Peyer's patch (tissue), 4 donors: Measurements from ENCODE around the gene TNPO2. TPM values are rescaled to one million over a fixed set of nuclear protein-coding genes. Genes with fewer than 3 reads are reported as not detected.

Experiments used
- DNase-seq, 3 donors: peaks; one replicate each; pipeline ENCODE4 v3.0.0-alpha.2; 2017 to 2019
- H3K27ac ChIP-seq, 4 donors: fragments of 200-600 bp; sonication (generic); one replicate each; pipeline ENCODE4 v1.5.1; 2016 to 2019
- H3K27me3 ChIP-seq, 2 donors: fragments of 200-600 bp; sonication (generic); one replicate each; pipeline ENCODE4 v1.5.1; 2019
- H3K36me3 ChIP-seq, 3 donors: fragments of 200-600 bp; sonication (generic); one replicate each; pipeline ENCODE4 v1.5.1; 2016 to 2019
- H3K4me1 ChIP-seq, 4 donors: fragments of 200-600 bp; sonication (generic); one replicate each; pipeline ENCODE4 v1.5.1; 2016 to 2019
- H3K4me3 ChIP-seq, 4 donors: fragments of 200-600 bp; sonication (generic); 1 replicate in 3 of 4; 2 replicates in 1 of 4; pipeline ENCODE4 v1.5.1; 2016 to 2019; ENCODE audit warnings: mild to moderate bottlenecking in 1 of 4
- H3K9me3 ChIP-seq, 4 donors: fragments of 200-600 bp; sonication (generic); one replicate each; pipeline ENCODE4 v1.5.1; 2016 to 2019; ENCODE audit warnings: mild to moderate bottlenecking in 1 of 4
- CTCF ChIP-seq, 6 experiments: fragments of 450-650 bp in 4 of 6; fragments of 200-600 bp in 2 of 6; sonication (generic) in 1 of 6; IDR thresholded peaks; one replicate each; pipeline ENCODE4 v1.5.1; 2017 to 2019; ENCODE audit warnings: antibody characterized with exemption in 6 of 6, mild to moderate bottlenecking in 3 of 6, moderate library complexity in 1 of 6
- POLR2A ChIP-seq, 2 donors: fragments of 450-650 bp; IDR thresholded peaks; one replicate each; pipeline ENCODE4 v1.5.1; 2017; ENCODE audit warnings: antibody characterized with exemption in 2 of 2, mild to moderate bottlenecking in 2 of 2, moderate library complexity in 2 of 2
- total RNA-seq, 4 donors: library from RNA; depleted of rRNA; stranded (reverse); fragments of >200 nt; gene quantifications; one replicate each; pipeline ENCODE4 v1.1.0, GENCODE V29; 2016

Gene TNPO2
- total RNA-seq, 4 donors from 2014 or later: 39.1 to 131 (median 103) TPM

- Histone ChIP-seq H3K27ac (peak overlapping the region in 2 of 4 donors; percentile 37 to 53), H3K9me3 (peaks cover 0 to 6% (median 2%) of the 10 kb centered on the region in 4 donors), H3K4me1 (peaks cover 0 to 11% (median 0%) of the 10 kb centered on the region in 4 donors), H3K36me3 (peaks cover 0 to 23% (median 0%) of the 10 kb centered on the region in 3 donors), H3K27me3 (no peaks in the 10 kb centered on the region), H3K4me3 (no peak overlapping the region)
- TF ChIP-seq POLR2A (IDR thresholded peaks at IDR 0.05): no peak
- no peak for TF ChIP-seq CTCF (IDR thresholded peaks at IDR 0.05)
- DNase-seq: no peak
Measured at GRCh38 chr19:12750851-12751250, 27.1 kb upstream of the TNPO2 start.

DNA sequence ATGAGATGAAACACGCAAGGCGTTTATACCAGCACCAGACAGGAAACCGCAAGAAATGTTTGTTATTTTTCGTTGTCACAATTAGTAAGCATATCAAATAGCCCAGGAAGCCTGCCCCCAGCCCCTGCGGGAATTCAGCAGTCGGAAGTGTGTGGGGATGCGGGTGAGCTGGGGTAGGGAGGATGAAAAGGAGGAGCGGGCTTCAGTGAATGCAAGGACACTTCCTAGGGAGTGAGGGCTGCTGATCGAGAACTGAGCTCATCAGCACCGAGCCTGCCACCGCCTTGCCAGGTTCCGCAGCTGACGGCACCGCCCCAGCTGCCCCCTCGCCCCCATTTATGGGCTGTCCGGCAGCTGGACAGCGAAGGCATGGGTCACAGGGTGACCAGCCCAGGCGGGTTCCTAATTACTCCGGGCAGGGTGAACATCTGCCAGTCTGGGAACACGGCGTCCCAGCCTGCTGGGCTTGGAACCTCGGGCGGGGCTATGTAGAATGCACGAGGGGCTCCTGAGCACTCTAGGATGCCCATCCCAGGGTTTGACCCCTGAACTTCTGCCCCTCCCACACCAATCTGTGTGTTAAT, 26.3 kb upstream of the TNPO2 start:
- peak overlapping the region in 2 of 4 donors; percentile 39 to 50 for H3K27ac ChIP-seq
- H3K27me3 ChIP-seq: no peaks in the 10 kb centered on the region
- peak in 2 of 3 donors; percentile 69 to 81 for DNase-seq

DNA sequence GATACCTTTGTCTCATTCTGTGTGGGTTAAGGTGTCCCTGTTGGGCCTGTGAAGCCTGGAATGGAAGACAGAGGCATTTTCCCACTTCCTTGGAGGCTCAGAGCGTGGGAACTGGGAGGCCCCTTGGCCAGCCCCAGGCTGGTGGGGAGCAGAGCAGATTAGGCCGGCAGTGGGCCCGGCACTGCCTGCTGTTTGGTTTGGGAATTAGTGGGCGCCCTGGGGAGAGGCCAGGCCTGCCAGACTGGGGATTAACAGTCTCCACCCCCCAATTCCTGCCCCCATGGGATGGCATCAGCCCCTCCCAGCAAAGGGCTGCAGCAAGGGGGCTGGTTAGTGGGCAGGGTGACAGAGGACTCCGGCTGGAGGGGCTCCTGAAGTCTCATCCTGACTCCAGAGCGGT, 24.8 kb upstream of the TNPO2 start:
- Histone ChIP-seq H3K27ac (peak overlapping the region in 1 of 4 donors; percentile 39), H3K27me3 (no peaks in the 10 kb centered on the region), H3K9me3 (peaks cover 0 to 6% (median 2%) of the 10 kb centered on the region in 4 donors), H3K36me3 (peaks cover 0 to 41% (median 0%) of the 10 kb centered on the region in 3 donors), H3K4me1 (peaks cover 0 to 11% (median 0%) of the 10 kb centered on the region in 4 donors), H3K4me3 (no peak overlapping the region)
- TF ChIP-seq POLR2A (IDR thresholded peaks at IDR 0.05) (no peak), CTCF (IDR thresholded peaks at IDR 0.05) (no peak)
- no peak for DNase-seq

More for the DNA sequence above, 26.3 kb upstream of the TNPO2 start:
- peaks cover 0 to 11% (median 0%) of the 10 kb centered on the region in 4 donors for H3K4me1 ChIP-seq
- peaks cover 0 to 32% (median 0%) of the 10 kb centered on the region in 3 donors for H3K36me3 ChIP-seq
- peaks cover 0 to 6% (median 2%) of the 10 kb centered on the region in 4 donors for H3K9me3 ChIP-seq
- no peak overlapping the region for H3K4me3 ChIP-seq
- TF ChIP-seq POLR2A (IDR thresholded peaks at IDR 0.05) (no peak), CTCF (IDR thresholded peaks at IDR 0.05) (no peak)

DNA sequence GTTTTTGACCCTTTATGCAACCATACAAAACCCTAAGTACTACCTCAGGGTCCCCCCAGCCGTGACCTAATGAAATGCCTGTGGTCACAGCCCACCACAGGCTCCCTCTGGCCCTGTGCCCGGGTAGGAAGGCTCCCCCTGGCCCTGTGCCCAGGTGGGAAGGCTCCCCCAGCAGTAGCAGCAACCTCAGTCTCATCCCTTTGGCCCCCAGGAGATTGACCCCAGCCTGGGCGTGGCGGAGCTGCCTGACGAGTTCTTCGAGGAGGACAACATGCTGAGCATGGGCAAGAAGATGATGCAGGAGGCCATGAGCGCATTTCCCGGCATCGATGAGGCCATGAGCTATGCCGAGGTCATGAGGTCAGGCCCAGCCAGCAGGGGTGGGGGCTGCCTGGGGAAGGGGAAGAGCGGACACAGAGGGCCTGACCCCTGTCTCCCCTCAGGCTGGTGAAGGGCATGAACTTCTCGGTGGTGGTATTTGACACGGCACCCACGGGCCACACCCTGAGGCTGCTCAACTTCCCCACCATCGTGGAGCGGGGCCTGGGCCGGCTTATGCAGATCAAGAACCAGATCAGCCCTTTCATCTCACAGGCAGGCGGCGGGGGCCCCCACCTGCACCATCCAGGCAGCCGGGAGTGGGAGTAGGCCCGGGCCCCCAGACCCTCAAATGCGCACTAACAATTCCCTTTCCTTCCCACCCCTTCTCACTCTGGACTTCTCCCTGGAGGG, 21.6 kb upstream of the TNPO2 start:
- H3K4me3 ChIP-seq: no peak overlapping the region
- H3K27me3 ChIP-seq: no peaks in the 10 kb centered on the region
- H3K9me3 ChIP-seq: peaks cover 0 to 6% (median 2%) of the 10 kb centered on the region in 4 donors
- H3K4me1 ChIP-seq: peaks cover 0 to 7% (median 0%) of the 10 kb centered on the region in 4 donors
- peaks cover 0 to 58% (median 0%) of the 10 kb centered on the region in 3 donors for H3K36me3 ChIP-seq
- DNase-seq: no peak
- TF ChIP-seq CTCF (IDR thresholded peaks at IDR 0.05): no peak
- TF ChIP-seq POLR2A (IDR thresholded peaks at IDR 0.05): no peak
- H3K27ac ChIP-seq: no peak overlapping the region

DNA sequence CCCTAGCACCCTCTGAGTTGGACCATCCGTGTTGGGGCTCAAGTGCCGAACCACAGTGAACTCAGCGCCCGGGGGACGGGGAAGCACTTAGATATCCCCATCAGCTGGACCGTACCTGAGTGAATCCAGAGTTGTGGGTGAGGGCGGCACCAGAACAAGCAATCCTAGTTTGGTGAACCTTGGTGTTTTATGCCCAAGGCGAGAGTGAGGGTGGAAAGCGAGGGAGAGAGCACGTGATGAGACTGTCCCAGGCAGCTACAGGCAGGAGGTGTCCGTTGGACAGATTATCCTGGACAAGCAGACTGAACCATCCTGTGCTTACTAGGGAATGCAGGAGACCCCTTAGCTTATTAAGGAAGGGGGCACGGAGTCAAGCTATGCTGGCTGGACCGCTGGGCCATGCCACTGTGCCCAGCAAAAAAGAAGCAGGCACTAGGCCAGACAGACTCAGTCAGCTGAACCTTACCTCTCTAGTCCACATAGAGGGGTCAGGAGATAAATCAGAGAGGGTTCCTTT, 14.2 kb upstream of the TNPO2 start:
- peak overlapping the region; percentile 66 to 98 (median 88) for H3K4me3 ChIP-seq
- H3K27ac ChIP-seq: peak overlapping the region; percentile 74 to 90 (median 88)
- no peak for TF ChIP-seq POLR2A (IDR thresholded peaks at IDR 0.05)
- TF ChIP-seq CTCF (IDR thresholded peaks at IDR 0.05): no peak
- peaks cover 0 to 31% (median 0%) of the 10 kb centered on the region in 3 donors for H3K36me3 ChIP-seq
- no peak for DNase-seq
- H3K9me3 ChIP-seq: no peaks in the 10 kb centered on the region
- H3K27me3 ChIP-seq: no peaks in the 10 kb centered on the region
- H3K4me1 ChIP-seq: peaks cover 0 to 26% (median 19%) of the 10 kb centered on the region in 4 donors
